Stimulated activated CD8-positive, alpha-beta memory T cell treated with anti-CD3 and anti-CD28 coated beads, Interleukin-2, amount 100 ng/mL, for 48 hours (primary cell): ENCODE results near the gene EEF1G.
"Not testable (repeated sequence)": the region's sequence is repeated elsewhere in the genome, so short reads cannot be mapped to it uniquely, and the experiment has no call there.

Experiments used
- DNase-seq, 2 donors: peaks; one replicate each; pipeline ENCODE4 v3.0.0-alpha.2; 2020; ENCODE audit warnings: low read depth in 2 of 2

The EEF1G gene, protein sequence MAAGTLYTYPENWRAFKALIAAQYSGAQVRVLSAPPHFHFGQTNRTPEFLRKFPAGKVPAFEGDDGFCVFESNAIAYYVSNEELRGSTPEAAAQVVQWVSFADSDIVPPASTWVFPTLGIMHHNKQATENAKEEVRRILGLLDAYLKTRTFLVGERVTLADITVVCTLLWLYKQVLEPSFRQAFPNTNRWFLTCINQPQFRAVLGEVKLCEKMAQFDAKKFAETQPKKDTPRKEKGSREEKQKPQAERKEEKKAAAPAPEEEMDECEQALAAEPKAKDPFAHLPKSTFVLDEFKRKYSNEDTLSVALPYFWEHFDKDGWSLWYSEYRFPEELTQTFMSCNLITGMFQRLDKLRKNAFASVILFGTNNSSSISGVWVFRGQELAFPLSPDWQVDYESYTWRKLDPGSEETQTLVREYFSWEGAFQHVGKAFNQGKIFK

DNA sequence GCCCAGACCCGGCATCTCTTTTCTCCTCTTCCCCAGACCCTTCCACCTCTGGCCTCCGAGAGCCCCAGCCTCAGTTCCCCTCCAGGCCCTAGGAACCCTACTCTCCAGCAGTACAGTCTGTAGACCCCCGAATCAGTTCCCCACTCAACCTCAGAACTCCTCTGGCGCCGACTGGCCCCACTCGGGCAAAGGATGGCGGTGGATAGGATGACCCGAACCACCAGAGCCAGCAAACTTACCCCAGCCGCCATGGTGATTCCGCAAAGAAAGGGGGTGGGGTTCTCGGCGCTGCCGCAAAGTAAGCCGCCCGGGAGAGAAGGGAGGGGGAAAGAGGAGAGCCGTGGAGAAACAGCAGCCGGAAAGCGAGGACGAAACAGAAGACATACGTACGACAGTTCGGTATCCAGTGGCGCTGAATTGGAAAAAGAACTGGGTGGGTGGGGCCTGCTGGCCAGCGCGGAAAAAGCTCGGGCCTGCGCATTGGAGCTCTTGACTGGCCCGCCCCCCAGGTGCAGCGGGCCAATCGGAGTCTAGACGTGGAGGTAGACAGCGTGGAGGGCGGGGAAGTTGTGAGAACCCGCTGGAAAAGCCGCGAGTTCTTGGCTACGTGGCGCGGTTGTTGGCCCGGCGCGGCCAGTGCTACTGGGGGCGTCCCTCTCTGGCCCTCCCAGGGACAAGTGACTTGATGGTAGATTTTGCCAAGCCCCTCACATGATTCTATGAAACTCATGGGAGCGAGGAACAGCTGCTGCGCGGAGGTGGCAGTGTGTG, at the start of gene EEF1G:
TSS of gene EEF1G (minus strand) at position 300 of the 771 bp plus-strand sequence. CDS start at position 251, 49 bp downstream.
- DNase-seq, result peak; percentile 93 to 95

DNA sequence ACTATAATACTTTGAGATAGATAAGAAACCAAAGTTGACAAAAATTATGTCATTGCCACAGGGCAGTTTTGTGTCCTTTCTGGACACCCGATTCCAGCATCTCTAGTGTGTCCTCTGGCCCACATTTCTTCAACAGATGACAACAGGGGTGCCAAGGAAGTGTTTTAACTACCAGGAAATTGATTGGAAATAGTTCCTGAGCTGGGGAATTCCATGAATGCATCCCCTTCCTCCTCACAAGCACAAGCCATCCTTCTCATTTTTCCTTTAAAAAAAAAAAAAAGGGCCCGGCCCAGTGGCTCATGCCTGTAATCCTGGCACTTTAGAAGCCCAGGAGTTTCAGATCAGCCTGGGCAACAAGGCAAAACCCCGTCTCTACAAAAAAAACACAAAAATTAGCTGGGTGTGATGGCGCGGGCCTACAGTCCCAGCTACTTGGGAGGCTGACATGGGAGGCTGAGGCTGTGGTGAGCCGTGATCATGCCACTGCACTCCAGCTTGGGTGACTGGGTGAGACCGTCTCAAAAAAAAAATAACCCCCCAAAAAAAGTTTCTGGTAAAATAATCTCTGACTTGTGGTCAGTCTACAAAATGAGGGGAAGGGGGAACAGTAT, 48.9 kb upstream of the EEF1G start:
- DNase-seq, result no peak

DNA sequence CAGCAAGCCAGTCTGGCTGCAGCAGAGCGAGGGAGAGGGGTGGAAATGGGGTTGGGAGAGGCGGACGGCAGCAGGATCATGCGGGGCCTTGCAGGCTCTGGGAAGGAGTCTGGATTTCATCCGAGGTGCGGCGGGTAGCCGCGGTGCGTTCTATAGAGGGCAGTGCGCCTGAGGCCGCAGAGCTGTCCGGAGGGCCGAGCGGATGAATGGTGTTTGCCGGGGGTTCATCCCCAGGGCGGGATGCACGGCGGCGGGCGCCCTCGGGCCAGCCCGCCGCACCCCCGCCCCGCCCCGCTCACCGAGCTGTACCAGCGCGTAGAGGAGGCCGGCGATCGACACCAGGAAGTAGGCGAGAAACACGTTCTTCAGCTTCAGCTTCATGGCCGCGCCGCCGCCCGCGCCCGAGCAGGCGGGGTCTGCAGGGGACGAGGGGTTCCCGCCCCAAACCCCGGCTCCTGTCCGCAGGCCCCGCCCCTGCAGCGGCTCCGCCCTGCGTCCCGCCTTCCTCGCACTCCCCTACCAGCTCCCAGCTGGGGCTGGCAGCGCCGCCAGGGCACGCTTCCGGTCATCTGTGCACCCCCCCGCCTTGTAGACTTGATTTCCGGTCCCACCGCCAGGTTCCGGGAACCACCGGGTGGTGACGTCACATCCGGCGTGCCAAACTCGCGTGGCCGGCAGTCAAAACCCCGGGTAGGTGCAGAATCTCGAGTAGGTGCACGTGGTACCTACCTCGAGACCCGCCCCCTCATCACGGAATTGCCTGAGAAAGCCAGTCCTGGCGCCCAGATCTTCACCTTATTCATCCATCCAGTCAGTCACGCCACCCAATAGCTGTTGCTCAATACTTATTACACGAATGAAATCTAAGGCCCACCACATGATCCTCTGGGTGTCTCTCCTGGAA, 48.1 kb upstream of the EEF1G start, which contains the start of gene B3GAT3:
TSS of gene B3GAT3 (minus strand) at position 420 of the 904 bp plus-strand sequence. CDS start at position 381, 39 bp downstream.
- peak; percentile 95 to 96 for DNase-seq

DNA sequence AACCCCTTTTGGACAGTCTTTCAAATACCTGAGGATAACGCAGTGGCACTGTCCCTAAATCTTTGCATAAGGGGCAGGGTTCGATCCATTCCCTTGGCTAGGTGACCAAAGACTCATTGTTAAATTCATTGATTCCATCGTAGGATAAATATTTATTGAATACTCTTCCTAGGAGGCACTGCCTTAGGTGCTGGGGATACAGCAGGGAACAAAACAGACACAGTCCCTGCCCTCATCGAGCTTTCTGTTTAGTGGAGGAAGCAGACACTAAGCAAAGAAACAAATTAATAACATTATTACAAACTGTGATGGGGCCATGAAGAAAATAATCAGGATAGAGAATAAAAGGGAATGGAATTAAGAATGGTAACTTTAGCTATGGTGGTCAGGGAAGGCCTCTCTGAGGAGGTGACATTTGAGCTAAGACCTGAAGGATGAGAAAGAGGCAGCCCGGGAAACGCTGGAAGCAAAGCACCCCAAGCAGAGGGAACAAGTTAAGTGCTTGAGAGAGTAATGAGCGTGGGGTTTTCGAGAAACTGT, 47.4 kb upstream of the EEF1G start:
- DNase-seq, result no peak

DNA sequence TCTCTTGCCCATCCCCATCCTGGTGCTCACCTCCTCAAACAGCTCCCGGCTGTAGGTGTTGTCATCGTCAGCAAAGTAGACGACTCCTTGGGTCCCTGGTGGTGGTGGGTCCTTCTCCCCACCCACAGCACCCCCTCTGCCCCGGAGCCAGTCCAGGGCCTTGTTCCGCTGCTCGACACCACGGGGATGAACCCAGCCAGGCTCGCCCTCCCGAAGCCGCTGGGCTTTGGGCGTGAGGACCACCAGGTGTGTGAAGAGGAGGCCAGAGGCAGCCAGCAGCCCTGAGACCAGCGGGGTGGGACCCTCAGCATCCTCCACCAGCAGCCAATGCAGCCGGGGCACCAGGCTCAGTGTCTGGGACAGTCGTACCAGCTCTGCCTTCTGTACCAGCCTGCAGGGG, 43.3 kb upstream of the EEF1G start:
- not testable (repeated sequence) for DNase-seq

DNA sequence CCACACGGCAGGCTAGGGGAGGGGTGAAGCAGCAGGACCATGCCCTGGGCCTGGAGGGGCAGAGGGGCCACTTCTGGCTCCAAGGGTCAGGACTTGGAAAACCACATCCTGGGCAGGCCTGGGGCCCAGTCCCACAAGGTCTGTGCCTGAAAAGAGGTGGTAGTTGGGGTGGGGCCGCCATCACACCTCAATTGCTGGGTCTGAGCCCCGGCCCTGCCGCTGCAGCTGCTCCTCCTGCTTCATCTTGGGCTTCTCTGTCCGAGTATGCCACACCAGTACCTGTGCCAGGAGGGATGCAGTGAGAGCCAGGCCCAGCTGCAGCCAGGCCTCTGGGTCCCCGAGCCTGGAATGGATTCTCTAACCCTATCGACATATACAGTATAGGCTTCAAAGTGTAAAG, 41.8 kb upstream of the EEF1G start:
- no peak for DNase-seq

DNA sequence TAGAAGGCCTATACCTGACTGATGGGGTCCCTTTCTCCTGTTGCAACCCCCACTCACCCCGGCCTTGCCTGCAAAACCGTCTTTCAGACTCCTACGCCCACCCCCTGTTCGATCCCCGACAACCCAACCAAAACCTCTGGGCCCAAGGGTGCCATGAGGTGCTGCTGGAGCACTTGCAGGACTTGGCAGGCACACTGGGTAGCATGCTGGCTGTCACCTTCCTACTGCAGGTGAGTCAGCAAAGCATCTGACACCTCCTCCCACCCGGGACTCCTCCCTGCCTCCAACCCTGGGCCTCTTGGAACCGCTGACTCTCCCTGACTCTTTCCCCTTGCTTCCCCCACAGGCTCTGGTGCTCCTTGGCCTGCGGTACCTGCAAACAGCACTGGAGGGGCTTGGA, 40.6 kb upstream of the EEF1G start:
- DNase-seq, result peak; percentile 32

DNA sequence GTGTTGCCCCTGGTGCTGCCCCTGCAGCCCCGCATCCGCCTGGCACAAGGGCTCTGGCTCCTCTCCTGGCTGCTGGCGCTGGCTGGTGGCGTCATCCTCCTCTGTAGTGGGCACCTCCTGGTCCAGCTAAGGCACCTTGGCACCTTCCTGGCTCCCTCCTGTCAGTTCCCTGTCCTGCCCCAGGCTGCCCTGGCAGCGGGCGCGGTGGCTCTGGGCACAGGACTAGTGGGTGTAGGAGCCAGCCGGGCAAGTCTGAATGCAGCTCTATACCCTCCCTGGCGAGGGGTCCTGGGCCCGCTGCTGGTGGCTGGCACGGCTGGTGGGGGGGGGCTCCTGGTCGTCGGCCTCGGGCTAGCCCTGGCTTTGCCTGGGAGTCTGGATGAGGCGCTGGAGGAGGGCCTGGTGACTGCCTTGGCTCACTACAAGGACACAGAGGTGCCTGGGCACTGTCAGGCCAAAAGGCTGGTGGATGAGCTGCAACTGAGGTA, 39.6 kb upstream of the EEF1G start:
- DNase-seq, result no peak

DNA sequence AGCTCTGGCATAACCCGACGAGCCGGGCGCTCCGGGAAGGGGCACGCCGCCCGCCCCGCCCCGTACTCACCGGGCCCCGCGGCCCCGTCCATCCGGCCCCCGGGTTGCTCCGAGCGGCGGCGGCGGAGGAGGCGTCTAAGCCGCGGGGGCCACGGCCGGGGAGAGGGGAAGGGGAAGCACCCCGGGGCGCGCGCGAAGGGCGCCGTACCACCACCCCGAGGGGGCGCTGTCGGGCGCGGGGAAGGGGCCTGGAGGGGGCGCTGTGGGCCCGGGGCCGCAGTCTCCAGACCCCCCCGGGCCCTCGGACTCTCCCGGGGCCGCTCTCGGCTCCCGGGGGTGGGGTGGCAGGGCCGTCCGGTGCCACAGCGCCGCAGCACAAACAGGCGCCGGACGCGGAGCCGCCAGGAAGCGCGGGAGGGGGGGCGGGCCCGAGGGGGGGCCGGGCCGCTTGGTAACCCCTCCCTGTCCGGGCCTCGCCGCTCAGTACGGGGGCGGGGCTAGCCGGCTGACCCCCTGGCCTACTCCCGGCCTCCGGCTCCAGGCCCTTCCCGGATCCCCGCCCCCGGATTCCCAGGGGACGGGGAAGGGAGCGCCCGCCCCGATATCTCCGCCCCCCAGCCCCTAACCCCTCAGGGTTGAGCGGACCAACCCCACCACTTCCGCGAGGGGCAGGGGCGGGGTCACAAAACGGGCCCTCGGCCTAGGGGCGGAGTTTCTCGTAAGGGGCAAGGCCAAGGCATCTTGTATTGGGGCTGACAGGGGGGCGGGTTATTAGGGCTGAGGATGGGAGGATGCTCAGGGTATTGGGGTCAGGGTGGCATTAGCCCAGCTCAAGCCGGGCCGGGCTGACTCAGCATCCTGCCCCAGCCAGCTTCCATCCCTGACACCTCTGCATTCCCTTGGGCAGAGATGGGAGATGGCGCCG, 38.9 kb upstream of the EEF1G start, which contains the start of the genes EML3 and ROM1:
TSS of gene EML3 (minus strand) at position 410 of the 925 bp plus-strand sequence. CDS start at position 92, 318 bp downstream.
TSS of gene ROM1 (plus strand) at position 892 of the 925 bp plus-strand sequence. CDS start at position 917, 25 bp downstream.
- DNase-seq, result peak; percentile 78 to 81

DNA sequence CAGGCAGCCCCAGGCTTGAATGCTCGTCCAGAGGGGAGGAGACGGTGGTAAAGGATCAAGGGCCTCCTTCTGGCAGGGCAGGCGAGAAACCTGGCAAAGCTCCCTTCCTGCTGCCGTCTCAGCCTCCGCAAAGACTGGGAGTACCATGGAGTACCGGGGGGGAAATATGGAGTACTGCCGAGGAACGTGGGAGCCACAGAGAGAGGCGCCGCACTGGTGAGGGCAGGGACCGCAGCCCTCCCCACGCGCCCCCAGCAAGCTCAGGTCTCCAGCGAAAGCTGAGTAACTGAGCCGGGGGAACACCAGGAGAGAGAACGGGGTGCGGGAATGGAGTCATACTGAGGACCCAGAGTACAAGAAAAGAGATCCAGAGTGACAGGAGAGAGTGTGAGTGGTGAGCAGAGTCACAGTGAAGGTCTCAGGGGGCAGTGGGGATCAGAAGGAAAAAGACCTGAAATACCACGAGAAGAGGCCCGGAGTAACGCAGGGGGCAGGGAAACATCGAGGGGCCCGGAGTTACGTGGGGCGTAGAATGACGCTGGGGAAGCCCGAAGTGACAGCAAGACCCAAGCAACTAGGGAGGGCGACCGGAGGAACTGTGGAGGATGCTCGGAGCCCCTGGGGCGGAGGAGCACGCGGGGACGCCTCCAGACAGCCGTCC, 38.1 kb upstream of the EEF1G start:
- peak; percentile 37 to 48 for DNase-seq

DNA sequence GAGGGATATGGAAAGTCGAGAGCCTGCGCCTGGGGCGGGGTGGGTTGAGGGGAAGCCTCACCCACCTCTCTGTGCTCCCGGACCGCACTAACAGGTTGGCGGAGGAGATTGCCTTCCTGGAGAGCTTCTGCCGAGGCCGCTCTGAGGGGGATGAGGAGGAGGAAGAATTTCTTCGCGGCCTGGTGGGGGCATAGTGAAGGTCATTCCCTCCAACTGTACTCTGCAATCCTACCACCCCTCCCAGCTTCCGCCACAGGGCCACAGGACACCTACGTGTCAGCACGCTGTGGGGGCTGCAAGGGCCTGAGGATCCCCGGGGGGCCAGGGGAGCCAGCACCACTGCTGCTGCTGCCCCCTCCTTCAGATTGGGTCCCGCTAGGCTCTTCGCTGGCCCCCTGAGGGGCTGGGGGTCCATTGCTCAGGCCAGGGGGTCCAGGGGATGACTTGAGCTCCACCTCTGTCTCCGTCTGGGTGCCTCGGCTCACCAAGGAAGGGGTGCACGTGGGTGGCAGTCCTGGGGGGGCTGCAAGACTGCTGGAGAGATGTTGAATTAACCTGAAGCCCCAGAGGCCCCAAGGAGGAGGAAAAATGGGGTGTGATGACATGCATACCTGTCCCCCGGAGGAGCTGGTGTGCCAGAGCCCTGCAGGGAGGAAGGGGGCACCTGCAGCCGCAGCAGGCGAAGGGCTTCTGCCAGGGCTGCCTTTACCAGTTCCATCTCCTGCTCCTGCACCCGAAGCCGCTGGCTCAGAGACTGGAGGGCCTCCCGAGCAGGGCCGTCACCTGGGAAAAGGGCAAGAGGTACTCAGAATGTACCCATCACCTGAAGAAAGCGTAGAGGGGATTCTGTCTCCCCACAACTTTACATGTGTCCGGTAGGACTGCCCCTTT, 37.4 kb upstream of the EEF1G start:
- DNase-seq, result no peak

DNA sequence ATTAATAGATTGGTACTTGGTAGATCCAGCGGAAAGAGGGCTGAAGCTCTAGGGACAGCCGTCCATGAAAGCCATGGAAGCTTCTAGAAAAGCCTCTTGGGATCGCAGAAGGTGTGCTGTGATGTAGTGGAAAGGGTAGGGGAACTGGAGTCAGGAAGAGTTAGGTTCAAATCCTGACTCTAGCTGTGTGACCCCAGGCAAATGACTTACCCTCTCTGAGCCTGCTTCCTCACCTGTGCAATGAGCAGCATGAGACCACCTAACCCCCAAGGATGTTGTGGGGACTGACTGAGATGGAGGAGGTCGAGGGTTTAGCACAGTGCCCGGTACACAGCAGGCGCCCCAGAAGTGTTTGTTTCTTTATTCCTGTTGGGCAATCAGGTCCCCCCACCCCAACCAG, 36.7 kb upstream of the EEF1G start:
- DNase-seq, result no peak

DNA sequence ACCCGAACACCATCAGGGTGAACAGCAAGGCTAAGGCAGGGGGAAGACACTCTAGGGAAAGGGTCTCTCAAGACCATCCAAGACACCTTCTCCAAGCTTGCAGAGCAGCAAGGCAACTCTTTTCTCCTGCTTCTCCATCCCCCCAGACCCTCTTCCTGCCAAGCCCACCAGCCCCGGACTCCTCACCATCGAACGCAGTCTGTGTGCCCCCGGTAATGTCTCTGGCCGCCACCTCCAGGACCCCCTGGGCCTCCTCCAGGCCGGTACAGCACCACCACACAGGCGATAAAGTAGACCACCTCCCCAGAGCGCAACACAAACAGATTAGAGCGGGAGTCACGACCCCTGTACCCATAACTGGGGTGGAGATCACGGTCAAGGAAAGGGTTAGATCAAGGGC, 35.1 kb upstream of the EEF1G start:
- no peak for DNase-seq

DNA sequence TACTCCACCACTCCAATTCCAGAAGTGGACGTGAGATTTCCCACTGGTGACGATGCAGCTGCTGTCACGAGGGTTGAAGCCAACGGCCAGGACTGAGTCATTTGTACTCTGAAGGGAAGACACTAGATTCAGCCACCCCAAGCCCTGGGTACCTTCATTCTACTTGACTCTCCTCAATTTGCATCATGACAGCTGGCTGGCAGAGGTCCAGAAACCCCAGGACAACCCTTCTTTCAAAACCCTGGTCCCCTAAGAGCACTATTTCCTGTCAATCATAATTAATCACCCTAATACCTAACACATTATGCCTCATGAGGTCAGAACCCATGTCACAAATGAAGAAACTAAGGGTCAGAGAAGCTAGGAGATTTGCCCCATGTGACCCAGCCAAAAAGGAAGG, 34.0 kb upstream of the EEF1G start:
- DNase-seq, result no peak

DNA sequence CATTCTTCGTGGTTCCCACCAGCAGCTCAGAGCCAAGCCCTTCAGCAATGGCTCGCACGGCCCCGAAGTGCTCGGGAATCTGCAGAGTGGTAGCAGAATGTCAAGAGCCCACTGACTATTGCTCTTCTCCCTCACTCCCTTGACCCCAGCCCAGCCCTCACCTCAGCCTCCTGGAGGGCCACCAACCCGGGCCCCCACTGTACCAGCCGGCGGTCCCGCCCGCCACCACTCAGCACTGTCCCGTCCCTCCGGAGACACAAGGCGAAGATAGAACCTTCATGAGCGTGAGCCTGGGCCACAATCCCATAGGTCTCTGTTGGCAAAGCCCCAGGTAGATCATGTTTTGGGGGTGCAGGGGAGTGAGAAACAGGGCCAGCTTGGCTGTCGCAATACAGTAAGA, 32.2 kb upstream of the EEF1G start:
- DNase-seq, result no peak

DNA sequence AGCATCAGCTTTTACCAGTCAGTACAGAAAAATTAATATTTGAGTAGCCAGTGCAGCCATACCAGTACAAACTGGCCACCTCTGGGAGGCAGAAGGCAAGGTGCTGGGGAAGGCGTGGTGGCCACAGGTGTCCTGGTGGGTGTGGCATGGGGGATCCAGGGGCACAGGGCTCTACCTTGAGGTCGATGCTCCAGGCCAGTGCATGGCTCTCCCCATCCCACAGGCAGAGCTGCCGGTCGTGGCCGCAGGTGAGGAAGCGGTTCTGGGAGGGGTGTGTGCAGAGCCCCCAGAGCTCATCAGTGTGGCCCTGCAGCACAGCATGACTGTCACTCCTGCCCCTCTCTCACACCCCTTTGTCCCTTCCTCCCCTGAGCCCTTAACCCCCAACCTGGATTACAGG, 31.8 kb upstream of the EEF1G start:
- no peak for DNase-seq

DNA sequence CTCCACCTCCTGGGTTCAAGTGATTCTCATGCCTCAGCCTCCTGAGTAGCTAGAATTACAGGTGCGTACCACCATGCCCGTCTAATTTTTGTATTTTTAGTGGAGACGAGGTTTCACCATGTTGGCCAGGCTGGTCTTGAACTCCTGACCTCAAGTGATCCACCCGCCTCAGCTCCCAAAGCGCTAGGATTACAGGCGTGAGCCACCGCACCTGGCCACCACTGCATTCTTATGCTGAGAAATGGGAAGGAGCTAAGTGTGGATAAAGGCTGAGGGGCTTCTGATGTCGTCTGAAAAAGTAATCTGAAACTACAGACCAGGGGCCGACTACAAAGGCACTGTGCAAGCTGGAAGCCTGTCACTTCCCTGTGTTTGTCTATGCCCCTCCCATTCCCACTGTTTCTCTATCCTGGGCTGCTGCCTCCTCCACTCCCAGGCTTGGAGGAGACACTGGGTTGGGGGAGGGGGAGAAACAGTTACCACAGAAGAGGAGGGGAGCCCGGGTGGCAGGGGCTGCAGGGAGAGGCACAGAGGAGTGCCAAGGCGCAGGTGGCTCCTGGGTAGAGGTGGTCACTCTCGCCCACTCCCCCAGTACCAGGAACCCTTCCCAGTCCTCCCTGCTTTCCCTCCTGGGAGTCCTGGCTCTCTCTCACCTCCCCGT, 30.9 kb upstream of the EEF1G start:
- DNase-seq, result no peak
